Spleen (tissue), 11 donors: ENCODE data around the gene ZNF764. TPM values are rescaled to one million over a fixed set of nuclear protein-coding genes. Genes with fewer than 3 reads are reported as not detected.
A peak's percentile ranks its signal among the peaks of the same experiment; 100 is the strongest.

Source experiments
- DNase-seq: peaks from one replicate; pipeline ENCODE4 v3.0.0-alpha.2; 2020
- H3K27ac ChIP-seq, 8 donors: fragments of 200-600 bp; sonication (generic) in 7 of 8; 1 replicate in 4 of 8; 2 replicates in 4 of 8; pipeline versions ENCODE4 v1.5.0 to v1.8.0; 2016 to 2021; ENCODE audit warnings: inconsistent platforms in 4 of 8, mild to moderate bottlenecking in 4 of 8, moderate library complexity in 1 of 8
- H3K27me3 ChIP-seq, 7 donors: fragments of 200-600 bp; sonication (generic) in 6 of 7; replicated peaks in 1 of 7; 1 replicate in 4 of 7; 2 replicates in 3 of 7; pipeline versions ENCODE4 v1.5.0 to v1.8.0; 2016 to 2021; ENCODE audit warnings: inconsistent platforms in 3 of 7, mild to moderate bottlenecking in 1 of 7
- H3K36me3 ChIP-seq, 6 donors: fragments of 200-600 bp; sonication (generic) in 5 of 6; 1 replicate in 4 of 6; 2 replicates in 2 of 6; pipeline versions ENCODE4 v1.5.0 to v1.8.0; 2016 to 2021; ENCODE audit warnings: inconsistent platforms in 2 of 6
- H3K4me1 ChIP-seq, 6 donors: fragments of 200-600 bp; sonication (generic) in 5 of 6; 1 replicate in 3 of 6; 2 replicates in 3 of 6; pipeline versions ENCODE4 v1.5.0 to v1.8.0; 2016 to 2021; ENCODE audit warnings: inconsistent platforms in 3 of 6
- H3K4me3 ChIP-seq, 8 donors: fragments of 200-600 bp; sonication (generic) in 7 of 8; 1 replicate in 4 of 8; 2 replicates in 4 of 8; pipeline versions ENCODE4 v1.5.0 to v1.8.0; 2016 to 2021; ENCODE audit warnings: inconsistent platforms in 4 of 8, mild to moderate bottlenecking in 4 of 8, moderate library complexity in 2 of 8
- H3K9me3 ChIP-seq, 8 donors: fragments of 200-600 bp; sonication (generic) in 7 of 8; 1 replicate in 4 of 8; 2 replicates in 4 of 8; pipeline versions ENCODE4 v1.5.0 to v1.8.0; 2016 to 2021; ENCODE audit warnings: inconsistent platforms in 4 of 8
- CTCF ChIP-seq, 11 experiments: fragments of 200-600 bp in 7 of 11; fragments of 450-650 bp in 4 of 11; sonication (generic) in 4 of 11; IDR thresholded peaks in 8 of 11; conservative IDR thresholded peaks in 3 of 11; 1 replicate in 7 of 11; 2 replicates in 4 of 11; pipeline versions ENCODE4 v1.4.0 to v1.8.0; 2016 to 2021; ENCODE audit warnings: antibody characterized with exemption in 11 of 11, inconsistent platforms in 4 of 11, mild to moderate bottlenecking in 1 of 11
- POLR2A ChIP-seq, 3 donors: fragments of 450-650 bp; IDR thresholded peaks; one replicate each; pipeline ENCODE4 v1.5.1; 2017; ENCODE audit warnings: antibody characterized with exemption in 3 of 3, mild to moderate bottlenecking in 1 of 3
- POLR2AphosphoS5 ChIP-seq, 3 donors: sonication (generic); formaldehyde crosslinking; IDR thresholded peaks; one replicate each; pipeline ENCODE4 v1.5.1; 2017; ENCODE audit warnings: antibody characterized with exemption in 3 of 3
- WGBS, 5 donors: extraction: QIAGEN DNeasy Blood & Tissue Kit in 3 of 5; methylation state at CpG; one replicate each; pipeline versions ENCODE4 v1.1.5 to v1.1.7; 2013 to 2018; 5-methylcytosine and 5-hydroxymethylcytosine counted together
- intact Hi-C: fragments of 100-400 bp; cut with DNase I; formaldehyde crosslinking; loops from one replicate; pipeline ENCODE4 v1.15.0; 2023; ENCODE audit warnings: low total_unique reads
- polyA plus RNA-seq, 3 donors: library from polyadenylated mRNA; stranded (reverse); fragments of 200-250 nt; gene quantifications; one replicate each; pipeline ENCODE4 v1.2.1, GENCODE V29; 2013
- total RNA-seq, 7 donors: library from RNA; depleted of rRNA in 3 of 7; stranded (reverse); fragments of >200 nt in 3 of 7; fragmentation: NEBNext Ultra II Directional in 4 of 7; extraction: Animal tissue kit (Norgen Biotek cat#: 25700) in 4 of 7; gene quantifications; one replicate each; pipeline versions ENCODE4 v1.1.0 to v1.2.1, GENCODE V29; 2016 to 2021
- donor health status: healthy with polysubstance abuse.
- donor health status: DM: no; HTN: no; CAD: no; lungs with moderate emphysema.
- donor health status: DM: no; HTN: no; CAD: no.
- donor health status: Bipolar disorder and iron deficiency.
- donor health status: healthy.
- donor health status: DM: no; HTN: no; CAD: no.
- donor health status: DM: yes; HTN: yes; CAD: no.

ZNF764 gene
- total and polyA plus RNA-seq, 10 donors, result 3.4 to 18.6 (median 13.2) TPM

- peaks cover 25 to 58% (median 42%) of the 10 kb centered on the region in 6 donors for H3K4me1 ChIP-seq
- H3K27ac ChIP-seq, result no peak overlapping the region
- peaks cover 0 to 4% (median 0%) of the 10 kb centered on the region in 7 donors for H3K27me3 ChIP-seq
- DNase-seq, result no peak
- intact Hi-C loops, result no loop called here
- H3K4me3 ChIP-seq, result no peak overlapping the region
- WGBS, 5 donors, result 70 to 83% (median 76%) methylated on average over 8 of the region's 8 CpGs
- H3K9me3 ChIP-seq, result no peaks in the 10 kb centered on the region
- TF ChIP-seq CTCF (IDR thresholded peaks at IDR 0.05 in 8 of 11, conservative IDR thresholded peaks at IDR 0.05 in 3 of 11) (no peak), POLR2A (IDR thresholded peaks at IDR 0.05) (no peak), POLR2AphosphoS5 (IDR thresholded peaks at IDR 0.05) (no peak)
- H3K36me3 ChIP-seq, result peaks cover 0 to 5% (median 2%) of the 10 kb centered on the region in 6 donors
Measured at GRCh38 chr16:30565984-30566383, 7.8 kb upstream of the ZNF764 start.

DNA sequence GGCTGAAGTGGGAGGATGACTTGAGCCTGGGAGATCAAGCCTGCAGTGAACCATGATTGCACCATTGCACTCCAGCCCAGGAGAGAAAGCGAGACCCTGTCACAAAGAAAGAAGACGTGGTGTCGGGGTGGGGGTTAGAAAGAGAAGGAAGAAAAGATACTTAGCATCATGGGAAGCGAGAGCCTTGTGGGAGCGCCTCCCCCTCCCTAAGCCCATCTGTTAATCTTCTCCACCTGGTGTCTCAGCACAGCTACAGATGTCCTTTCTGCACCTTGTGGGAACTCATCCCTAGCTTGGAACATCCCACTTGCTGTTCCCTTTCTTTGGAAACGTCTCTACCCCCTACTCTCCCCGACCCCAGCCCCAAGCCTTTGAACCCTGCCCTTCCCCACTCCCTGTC is 7.4 kb upstream of the ZNF764 start:
- no peak overlapping the region for H3K27ac ChIP-seq
- H3K36me3 ChIP-seq, result peaks cover 0 to 5% (median 2%) of the 10 kb centered on the region in 6 donors
- DNase-seq, result no peak
- 70 to 81% (median 73%) methylated on average over 7 of the region's 7 CpGs for WGBS, 5 donors
- intact Hi-C loops, result no loop called here
- no peak overlapping the region for H3K4me3 ChIP-seq
- no peak for TF ChIP-seq CTCF (IDR thresholded peaks at IDR 0.05 in 8 of 11, conservative IDR thresholded peaks at IDR 0.05 in 3 of 11)
- no peaks in the 10 kb centered on the region for H3K9me3 ChIP-seq
- peaks cover 22 to 58% (median 41%) of the 10 kb centered on the region in 6 donors for H3K4me1 ChIP-seq
- H3K27me3 ChIP-seq, result peaks cover 0 to 4% (median 0%) of the 10 kb centered on the region in 7 donors

GRCh38 chr16:30562021-30562420 is 3.8 kb upstream of the ZNF764 start:
- 85 to 95% (median 87%) methylated on average over 14 of the region's 14 CpGs for WGBS, 5 donors
- H3K27ac ChIP-seq, result peak overlapping the region; percentile 74 to 98 (median 88)
- H3K9me3 ChIP-seq, result no peaks in the 10 kb centered on the region
- H3K4me1 ChIP-seq, result peaks cover 7 to 53% (median 26%) of the 10 kb centered on the region in 6 donors
- DNase-seq, result no peak
- TF ChIP-seq POLR2AphosphoS5 (IDR thresholded peaks at IDR 0.05) (no peak), CTCF (IDR thresholded peaks at IDR 0.05 in 8 of 11, conservative IDR thresholded peaks at IDR 0.05 in 3 of 11) (no peak), POLR2A (IDR thresholded peaks at IDR 0.05) (no peak)
- no peaks in the 10 kb centered on the region for H3K36me3 ChIP-seq
- H3K27me3 ChIP-seq, result peaks cover 0 to 4% (median 0%) of the 10 kb centered on the region in 7 donors
- intact Hi-C loops, result no loop called here
- peak overlapping the region; percentile 22 to 76 (median 46) for H3K4me3 ChIP-seq

DNA sequence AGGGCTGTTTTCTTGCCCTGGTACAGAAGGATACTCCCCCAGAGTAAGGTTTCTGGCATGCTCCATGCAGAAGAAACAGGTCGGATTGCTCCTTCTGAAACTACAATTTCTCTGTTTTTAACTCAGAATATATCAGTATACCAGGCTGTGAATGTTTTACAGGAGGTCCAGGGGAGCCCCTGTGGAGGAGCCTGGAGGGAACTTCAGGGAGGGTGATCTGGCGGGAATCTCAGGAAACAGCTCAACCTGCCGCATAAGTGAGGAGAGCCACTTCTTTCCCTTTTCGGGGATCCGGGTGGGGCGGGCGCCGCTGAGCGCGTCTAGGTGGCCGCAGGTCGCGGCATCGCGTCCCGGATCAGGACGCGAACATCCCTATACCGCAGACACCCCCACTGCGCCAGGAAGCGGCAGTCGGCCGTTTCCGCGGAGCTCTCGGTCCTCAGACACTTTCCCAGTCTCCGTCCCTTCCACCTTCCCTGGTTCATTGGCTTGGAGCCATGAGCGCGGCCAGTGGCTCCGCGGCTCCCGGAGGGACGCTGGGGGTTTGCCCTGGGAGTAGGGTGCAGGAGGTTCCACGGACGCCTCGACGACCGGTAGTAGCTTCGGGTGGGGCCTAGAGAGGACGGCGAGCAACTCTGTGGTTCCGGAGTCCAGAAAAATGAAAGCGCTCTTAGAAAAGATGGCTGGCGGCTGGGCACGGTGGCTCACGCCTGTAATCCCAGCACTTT is 3.1 kb upstream of the ZNF764 start:
- H3K4me3 ChIP-seq, result peak overlapping the region; percentile 22 to 76 (median 46)
- peaks cover 0 to 4% (median under 1%) of the 10 kb centered on the region in 6 donors for H3K36me3 ChIP-seq
- H3K4me1 ChIP-seq, result peaks cover 13 to 60% (median 34%) of the 10 kb centered on the region in 6 donors
- H3K9me3 ChIP-seq, result no peaks in the 10 kb centered on the region
- TF ChIP-seq CTCF (IDR thresholded peaks at IDR 0.05 in 8 of 11, conservative IDR thresholded peaks at IDR 0.05 in 3 of 11) (no peak), POLR2AphosphoS5 (IDR thresholded peaks at IDR 0.05) (peak; percentile 60 to 82 (median 76))
- DNase-seq, result peak; percentile 86
- peak overlapping the region; percentile 74 to 98 (median 88) for H3K27ac ChIP-seq
- intact Hi-C loops, result no loop called here
- 7 to 24% (median 17%) methylated on average over 26 to 46 of the region's 46 CpGs for WGBS, 5 donors
- peaks cover 0 to 4% (median 0%) of the 10 kb centered on the region in 7 donors for H3K27me3 ChIP-seq
